Neutrophil (primary cell): ENCODE results near the gene KLF13.

ENCODE experiments used
- H3K27ac ChIP-seq: fragments of 200-600 bp; sonication (generic); 2 replicates; pipeline ENCODE4 v1.5.1; 2016; ENCODE audit warnings: mild to moderate bottlenecking, moderate library complexity
- H3K27me3 ChIP-seq: fragments of 200-600 bp; sonication (generic); 2 replicates; pipeline ENCODE4 v1.6.0; 2016; ENCODE audit warnings: mild to moderate bottlenecking
- H3K36me3 ChIP-seq: fragments of 200-600 bp; sonication (generic); 2 replicates; pipeline ENCODE4 v1.5.1; 2017
- H3K4me1 ChIP-seq, 2 experiments: fragments of 200-600 bp in 1 of 2; sonication (generic) in 1 of 2; 1 replicate in 1 of 2; 2 replicates in 1 of 2; pipeline versions ENCODE4 v1.5.1 to v1.6.1; 2013 to 2016; ENCODE audit warnings: low read depth in 1 of 2, low read length in 1 of 2, mild to moderate bottlenecking in 1 of 2, moderate library complexity in 1 of 2; ENCODE audit not compliant: control insufficient read depth in 1 of 2, insufficient read depth in 1 of 2
- H3K4me3 ChIP-seq, 2 experiments: fragments of 200-600 bp in 1 of 2; sonication (generic) in 1 of 2; 1 replicate in 1 of 2; 2 replicates in 1 of 2; pipeline ENCODE4 v1.5.1; 2013 to 2016; ENCODE audit warnings: low read depth in 1 of 2, low read length in 1 of 2, mild to moderate bottlenecking in 1 of 2, moderate library complexity in 1 of 2
- H3K9me3 ChIP-seq: fragments of 200-600 bp; sonication (generic); 2 replicates; pipeline ENCODE4 v1.5.1; 2016
- CTCF ChIP-seq: fragments of 200-600 bp; sonication (generic); IDR thresholded peaks from 2 replicates; pipeline ENCODE4 v1.5.1; 2016; ENCODE audit warnings: antibody characterized with exemption

The KLF13 gene

GRCh38 chr15:31381801-31382712 is 55.4 kb downstream of the KLF13 start:
- Histone ChIP-seq H3K4me3 (no peak overlapping the region), H3K27me3 (no peaks in the 10 kb centered on the region), H3K9me3 (no peaks in the 10 kb centered on the region), H3K27ac (no peak overlapping the region), H3K4me1 (no peaks in the 10 kb centered on the region), H3K36me3 (peaks cover 46% of the 10 kb centered on the region)
- no peak for TF ChIP-seq CTCF

GRCh38 chr15:31382713-31383045 is 56.0 kb downstream of the KLF13 start:
- Histone ChIP-seq H3K4me3 (no peak overlapping the region), H3K36me3 (peaks cover 43% of the 10 kb centered on the region), H3K4me1 (no peaks in the 10 kb centered on the region), H3K27me3 (peaks cover 4% of the 10 kb centered on the region), H3K9me3 (no peaks in the 10 kb centered on the region), H3K27ac (no peak overlapping the region)
- no peak for TF ChIP-seq CTCF

- TF ChIP-seq CTCF = no peak
- H3K36me3 ChIP-seq = peaks cover 38% of the 10 kb centered on the region
- no peaks in the 10 kb centered on the region for H3K9me3 ChIP-seq
Measured at GRCh38 chr15:31383139-31383538, 56.5 kb downstream of the KLF13 start.

GRCh38 chr15:31384568-31384967 is 57.9 kb downstream of the KLF13 start:
- Histone ChIP-seq H3K9me3 (no peaks in the 10 kb centered on the region), H3K27me3 (peaks cover 14% of the 10 kb centered on the region), H3K4me1 (no peaks in the 10 kb centered on the region), H3K36me3 (peaks cover 24% of the 10 kb centered on the region), H3K27ac (no peak overlapping the region), H3K4me3 (no peak overlapping the region)
- no peak for TF ChIP-seq CTCF

More at GRCh38 chr15:31383139-31383538, 56.5 kb downstream of the KLF13 start:
- Histone ChIP-seq H3K4me3 (no peak overlapping the region), H3K4me1 (no peaks in the 10 kb centered on the region), H3K27me3 (peaks cover 7% of the 10 kb centered on the region), H3K27ac (no peak overlapping the region)

GRCh38 chr15:31385736-31386135 is 59.1 kb downstream of the KLF13 start:
- Histone ChIP-seq H3K27me3 (peaks cover 26% of the 10 kb centered on the region), H3K9me3 (no peaks in the 10 kb centered on the region), H3K4me1 (no peaks in the 10 kb centered on the region), H3K4me3 (no peak overlapping the region), H3K27ac (no peak overlapping the region), H3K36me3 (peaks cover 12% of the 10 kb centered on the region)
- no peak for TF ChIP-seq CTCF
